Spleen (tissue), 7 donors: ENCODE measurements around the gene CNTLN.

Source experiments
- CTCF ChIP-seq, 11 experiments: fragments of 200-600 bp in 7 of 11; fragments of 450-650 bp in 4 of 11; sonication (generic) in 4 of 11; IDR thresholded peaks in 8 of 11; conservative IDR thresholded peaks in 3 of 11; 1 replicate in 7 of 11; 2 replicates in 4 of 11; pipeline versions ENCODE4 v1.4.0 to v1.8.0; 2016 to 2021; ENCODE audit warnings: antibody characterized with exemption in 11 of 11, inconsistent platforms in 4 of 11, mild to moderate bottlenecking in 1 of 11
- POLR2AphosphoS5 ChIP-seq, 3 donors: sonication (generic); formaldehyde crosslinking; IDR thresholded peaks; one replicate each; pipeline ENCODE4 v1.5.1; 2017; ENCODE audit warnings: antibody characterized with exemption in 3 of 3
- donor health status: DM: no; HTN: no; CAD: no; lungs with moderate emphysema.
- donor health status: DM: no; HTN: no; CAD: no.
- donor health status: DM: no; HTN: no; CAD: no.

GRCh38 chr9:17394881-17395510 lies 260.2 kb downstream of the CNTLN start:
- TF ChIP-seq POLR2AphosphoS5 (IDR thresholded peaks at IDR 0.05) (no peak), CTCF (IDR thresholded peaks at IDR 0.05 in 8 of 11, conservative IDR thresholded peaks at IDR 0.05 in 3 of 11) (no peak)
